TTC549 (cell line): ENCODE data around the gene ANKRD55.

ENCODE experiments used
- FAIRE-seq: peaks from 2 replicates; lab custom pipeline; 2012; peaks lifted over from hg19 to GRCh38; lab: Jason Lieb, UNC

Gene ANKRD55

DNA sequence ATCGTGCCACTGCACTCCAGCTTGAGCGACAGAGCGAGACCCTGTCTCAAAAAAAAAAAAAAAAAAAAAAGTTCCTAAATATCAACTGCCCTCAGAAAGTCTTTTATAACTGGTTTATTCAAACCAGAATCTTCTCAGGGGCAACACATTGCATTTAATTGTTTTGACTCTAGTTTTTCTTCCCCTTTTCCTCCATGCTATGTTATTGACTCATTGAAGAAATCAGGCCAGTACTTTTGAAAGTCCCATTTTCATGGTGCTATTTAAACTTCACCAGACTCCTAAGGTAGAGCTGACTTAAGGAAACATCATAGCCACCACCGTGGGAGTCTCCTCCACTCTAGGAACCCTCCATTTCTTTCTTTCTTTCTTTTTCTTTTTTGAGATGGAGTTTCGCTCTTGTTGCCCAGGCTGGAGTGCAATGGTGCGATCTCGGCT, 155.3 kb downstream of the ANKRD55 start:
- FAIRE-seq, result no peak

DNA sequence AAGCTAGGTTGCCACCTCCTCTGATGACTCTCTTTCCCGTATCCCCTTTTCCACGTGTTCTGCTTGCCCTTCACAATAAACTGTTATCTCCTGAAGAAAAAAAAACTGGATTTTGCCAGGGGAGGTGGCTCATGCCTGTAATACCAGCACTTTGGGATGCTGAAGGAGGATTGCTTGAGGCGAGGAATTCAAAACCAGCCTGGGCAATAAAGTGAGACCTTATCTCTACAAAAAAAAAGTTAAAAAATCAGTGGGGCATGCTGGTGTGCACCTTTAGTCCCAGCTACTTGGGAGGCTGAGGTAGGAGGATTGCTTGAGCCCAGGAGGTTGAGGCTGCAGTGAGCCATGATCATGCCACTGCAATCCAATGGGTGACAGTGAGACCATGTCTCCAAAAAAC, 156.6 kb downstream of the ANKRD55 start:
- no peak for FAIRE-seq

DNA sequence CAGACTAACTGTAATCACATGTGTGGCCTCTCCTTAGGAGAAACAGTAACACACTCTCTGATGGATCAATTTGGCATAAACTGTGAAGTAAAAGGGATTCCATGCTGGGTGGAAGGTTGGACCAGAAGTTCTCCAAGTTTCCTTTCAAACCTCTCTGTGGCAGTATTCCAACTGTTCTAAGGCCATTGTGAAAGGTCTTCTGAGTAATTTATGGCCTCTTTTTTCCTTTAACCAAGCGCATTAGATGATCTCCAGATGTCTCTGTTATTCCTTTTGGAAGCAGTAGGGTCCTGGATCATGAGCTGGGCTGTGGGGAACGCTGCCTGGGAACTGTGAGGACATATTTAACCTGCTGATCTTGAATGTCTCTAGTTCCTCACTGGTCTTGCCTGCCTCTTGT, 157.8 kb downstream of the ANKRD55 start:
- FAIRE-seq, result no peak

DNA sequence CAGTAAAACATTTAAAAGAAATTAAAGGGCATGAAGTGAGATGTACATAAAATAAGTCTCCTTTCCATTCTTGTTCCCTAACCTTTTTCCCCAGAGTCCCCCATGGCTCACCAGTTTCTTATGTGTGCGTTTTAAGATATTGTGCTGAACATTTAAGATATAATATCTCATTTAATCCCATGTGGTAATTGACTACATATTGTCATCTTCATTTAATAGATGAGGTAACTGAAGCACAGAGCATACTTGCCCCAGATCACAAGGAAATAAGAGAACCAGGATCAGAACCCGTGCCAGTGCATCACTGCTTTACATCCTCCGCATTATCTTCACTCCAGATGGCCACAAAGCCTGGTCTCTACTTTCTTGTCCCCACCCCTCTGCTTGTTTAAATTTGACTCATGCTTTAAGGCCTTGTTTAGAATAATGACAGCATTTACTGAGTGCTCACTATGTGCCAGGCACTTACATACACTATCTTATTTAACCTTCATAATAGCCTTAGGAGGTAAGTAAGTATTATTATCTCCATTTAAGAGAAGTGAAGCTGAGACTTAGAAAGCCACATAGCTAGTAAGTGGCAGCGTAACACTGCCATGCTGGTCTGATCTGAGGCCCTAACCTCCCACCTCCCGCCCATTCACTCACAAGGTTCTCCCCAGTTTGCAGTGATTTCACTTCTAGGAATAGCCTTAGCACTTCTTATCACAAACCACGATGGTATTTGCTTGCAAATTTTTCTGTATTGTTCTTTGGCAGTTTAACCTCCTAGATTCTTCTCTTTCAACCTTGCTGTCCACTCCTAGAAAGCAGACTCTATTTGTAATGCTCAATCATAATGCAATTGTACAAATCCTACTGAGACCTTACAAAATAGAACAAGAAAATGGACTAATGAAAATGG, 160.0 kb downstream of the ANKRD55 start:
- FAIRE-seq, result no peak

DNA sequence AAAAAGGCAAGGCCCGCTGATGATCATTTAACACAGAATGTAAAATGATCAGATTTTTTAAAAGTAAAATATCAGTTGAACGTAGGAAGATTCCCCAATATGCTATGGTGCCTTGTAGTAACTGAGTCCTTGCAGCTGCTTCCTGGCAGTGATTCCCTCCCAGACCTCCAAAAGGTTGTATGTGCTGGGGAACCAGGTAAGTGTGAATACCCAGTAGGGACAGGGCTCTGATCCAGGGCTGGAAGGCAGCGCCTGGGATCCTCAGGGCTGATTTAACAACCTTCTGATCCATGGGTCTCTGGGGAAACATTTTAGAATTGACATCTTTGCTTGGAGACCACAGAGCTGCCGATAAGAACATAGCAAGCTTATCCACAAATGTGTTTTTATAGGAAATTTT, 161.7 kb downstream of the ANKRD55 start:
- FAIRE-seq, result no peak

DNA sequence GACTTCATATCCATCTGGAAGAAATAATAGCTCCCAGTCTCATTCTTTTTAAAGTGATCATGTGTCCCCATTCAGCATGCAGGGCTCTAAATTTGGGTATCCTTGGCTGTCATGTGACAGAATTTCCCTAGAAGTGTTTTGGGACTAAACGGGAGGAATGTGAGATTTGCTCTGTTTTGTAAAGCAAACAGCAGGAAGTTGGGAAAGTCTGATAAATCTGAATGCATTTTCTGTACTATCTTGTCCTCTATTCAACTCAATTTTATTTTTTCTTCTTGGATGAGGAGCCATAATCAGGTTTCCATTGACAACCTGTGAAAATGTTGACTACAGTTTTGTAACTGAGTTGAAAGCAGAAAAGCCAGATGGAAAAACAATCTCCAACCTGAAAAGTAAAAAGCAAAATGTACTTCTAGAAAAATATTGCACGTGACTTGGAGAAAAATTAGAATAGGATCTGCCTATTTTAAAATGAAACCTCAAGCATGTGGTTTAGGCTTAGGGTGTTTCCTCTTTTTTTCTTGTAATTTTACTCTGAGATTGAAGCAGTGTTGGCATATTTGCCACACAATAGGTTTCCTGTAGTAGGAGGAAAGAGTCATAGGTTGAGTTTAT, 162.2 kb downstream of the ANKRD55 start:
- no peak for FAIRE-seq

DNA sequence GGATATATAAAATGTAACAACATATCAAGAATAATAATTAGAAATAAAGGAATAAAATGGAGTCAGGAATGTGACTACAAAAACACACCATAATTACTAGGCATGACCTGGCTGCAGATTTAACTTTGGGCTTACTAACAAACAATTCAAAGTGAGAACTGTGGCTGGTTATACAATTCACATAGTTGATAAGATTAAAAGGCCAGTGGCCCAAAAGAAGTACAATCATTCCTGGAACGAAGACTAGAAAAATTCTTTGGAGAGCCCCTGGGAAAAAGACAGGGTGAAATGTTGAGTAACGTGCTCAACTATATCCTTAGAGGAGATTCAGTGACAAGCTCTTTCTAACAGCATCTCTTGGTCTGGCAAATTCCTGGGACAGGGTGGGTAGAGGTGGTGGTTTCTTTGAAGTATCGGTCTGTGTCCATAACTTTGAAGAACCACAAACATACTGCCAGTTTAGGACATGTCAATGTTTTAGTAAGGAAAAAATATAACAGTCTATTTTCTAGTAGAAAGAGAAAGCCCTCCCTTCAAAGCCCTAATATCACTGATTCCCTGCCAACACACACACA, 163.4 kb downstream of the ANKRD55 start:
- FAIRE-seq, result no peak

DNA sequence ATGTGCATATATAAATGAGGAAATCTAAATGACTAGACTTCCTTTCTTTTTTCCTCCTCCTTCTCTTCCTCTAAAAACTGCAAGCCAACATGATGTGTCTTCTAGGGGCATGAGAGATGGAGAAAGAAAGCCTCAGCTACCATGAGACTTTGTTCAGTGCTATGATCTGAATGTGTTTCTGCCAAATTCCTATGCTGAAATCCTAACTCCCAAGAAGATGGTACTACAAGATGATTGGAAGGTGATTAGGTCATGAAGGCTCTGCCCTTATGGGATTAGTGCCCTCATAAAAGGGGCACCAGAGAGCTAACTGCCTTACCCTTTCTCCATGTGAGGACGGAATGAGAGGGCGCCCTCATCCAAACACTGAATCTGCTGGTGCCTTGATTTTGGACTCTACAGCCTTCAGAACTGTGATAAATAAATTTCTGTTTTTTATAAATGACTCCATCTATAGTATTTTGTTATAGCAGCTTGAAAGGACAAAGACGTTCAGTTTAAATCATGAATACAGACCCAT, 166.1 kb downstream of the ANKRD55 start:
- FAIRE-seq, result no peak

DNA sequence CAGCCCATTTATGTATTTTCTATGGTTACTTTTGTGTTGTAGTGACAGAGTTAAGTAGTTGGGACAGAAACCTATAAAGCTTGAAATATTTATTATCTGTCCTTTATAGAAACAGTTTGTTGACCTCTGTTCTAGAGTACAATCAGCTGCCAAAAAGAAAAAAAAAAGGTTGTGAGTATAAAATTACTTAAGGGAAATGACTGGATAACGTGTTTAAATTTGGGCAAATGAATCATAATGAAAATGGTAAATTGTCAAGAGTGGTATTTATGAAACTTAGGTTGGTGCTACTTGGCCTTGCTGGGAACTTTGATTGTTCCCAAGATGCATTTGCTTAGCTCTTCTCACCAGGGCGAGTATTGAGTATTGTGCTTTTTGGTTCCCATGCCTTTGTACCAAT, 168.1 kb downstream of the ANKRD55 start:
- FAIRE-seq, result no peak

DNA sequence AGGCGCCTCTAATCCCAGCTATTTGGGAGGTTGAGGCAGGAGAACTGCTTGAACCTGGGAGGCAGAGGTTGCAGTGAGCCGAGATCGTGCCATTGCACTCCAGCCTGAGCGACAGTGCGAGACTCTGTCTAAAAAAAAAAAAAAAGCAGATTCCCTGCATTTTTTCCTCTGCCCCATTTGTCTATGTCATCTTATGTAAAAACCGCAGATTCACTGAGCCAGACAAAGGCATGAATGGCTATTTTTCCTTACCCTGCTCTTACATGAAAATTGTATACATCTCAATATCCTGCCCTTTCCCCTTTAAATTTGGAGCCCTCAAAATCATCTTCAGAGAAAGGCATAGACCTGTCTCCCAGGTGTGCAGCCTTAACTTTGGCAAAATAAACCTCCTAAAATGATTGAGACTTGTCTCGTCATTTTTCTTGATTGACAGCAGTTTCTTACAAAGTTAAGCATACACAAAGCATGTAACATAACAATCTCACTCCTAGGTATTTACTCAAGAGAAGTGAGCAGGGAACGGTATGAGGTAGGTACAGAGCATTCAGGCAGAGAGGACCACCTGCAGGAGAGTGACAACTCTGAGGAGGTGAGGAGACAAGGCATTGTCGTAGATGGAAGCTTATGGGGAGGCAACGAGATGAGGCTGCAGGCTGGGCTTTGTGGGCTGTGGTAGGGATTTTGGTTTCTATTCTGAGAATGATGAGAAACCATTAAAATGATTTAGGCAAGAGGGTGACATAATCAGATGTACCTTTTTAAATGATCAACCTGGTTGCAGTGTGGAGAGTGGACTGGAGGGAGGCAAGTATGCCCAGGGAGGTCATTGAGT, 172.6 kb downstream of the ANKRD55 start:
- FAIRE-seq, result no peak

DNA sequence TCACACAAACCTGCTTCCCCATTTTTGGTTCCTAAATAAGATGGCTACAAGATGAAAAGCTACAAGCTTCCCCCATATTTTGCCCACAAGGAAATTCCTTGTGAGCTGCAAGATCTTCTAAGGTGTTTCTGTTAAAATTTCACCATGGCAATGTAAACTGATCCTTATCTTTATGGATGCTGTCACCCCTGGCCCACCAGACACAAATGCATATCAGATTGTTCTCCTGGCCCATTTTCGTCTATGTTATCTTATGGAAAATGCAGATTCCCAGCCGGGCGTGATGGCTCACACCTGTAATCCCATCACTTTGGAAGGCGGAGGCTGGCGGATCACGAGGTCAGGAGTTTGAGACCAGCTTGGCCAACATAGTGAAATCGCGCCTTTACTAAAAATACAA, 173.3 kb downstream of the ANKRD55 start:
- FAIRE-seq, result no peak

DNA sequence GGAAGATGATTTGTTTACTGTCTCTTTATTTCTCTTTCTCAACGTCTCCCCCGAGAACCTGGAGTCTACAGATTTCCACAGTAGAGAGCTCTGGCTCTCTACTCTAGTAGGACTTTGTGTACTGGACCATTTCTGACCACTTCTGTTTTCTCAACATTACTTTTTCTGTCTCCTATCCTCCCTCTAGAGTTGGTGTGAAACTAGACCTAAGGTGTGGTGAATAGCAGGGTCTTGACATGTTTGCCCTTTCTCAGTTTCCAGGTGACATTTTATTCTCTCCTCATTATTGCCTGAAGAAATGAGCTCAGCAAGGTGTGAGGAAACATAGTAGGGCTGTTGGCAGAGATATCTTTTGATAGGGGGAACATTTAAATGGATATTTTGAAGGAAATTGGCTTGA, 176.3 kb downstream of the ANKRD55 start:
- FAIRE-seq, result no peak

DNA sequence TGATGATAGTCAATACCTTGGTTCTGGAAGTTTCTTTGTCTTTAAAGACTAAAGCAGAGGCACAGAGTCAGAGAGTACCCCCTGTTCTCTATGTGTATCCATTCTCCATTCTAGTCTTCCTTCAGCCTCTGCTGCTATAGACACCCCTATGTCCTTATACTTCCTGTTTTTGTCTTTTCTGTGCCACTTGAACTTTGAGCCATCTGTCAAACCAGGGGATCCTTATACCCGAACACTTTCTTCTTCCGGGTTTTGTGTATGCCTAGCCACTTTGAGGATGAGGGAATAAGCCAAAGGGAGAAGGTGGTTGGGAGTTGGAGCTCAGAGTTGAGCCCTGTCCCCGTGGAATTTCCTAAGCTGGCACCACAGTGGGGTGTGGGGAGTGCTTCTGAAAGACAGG, 177.3 kb downstream of the ANKRD55 start:
- no peak for FAIRE-seq

DNA sequence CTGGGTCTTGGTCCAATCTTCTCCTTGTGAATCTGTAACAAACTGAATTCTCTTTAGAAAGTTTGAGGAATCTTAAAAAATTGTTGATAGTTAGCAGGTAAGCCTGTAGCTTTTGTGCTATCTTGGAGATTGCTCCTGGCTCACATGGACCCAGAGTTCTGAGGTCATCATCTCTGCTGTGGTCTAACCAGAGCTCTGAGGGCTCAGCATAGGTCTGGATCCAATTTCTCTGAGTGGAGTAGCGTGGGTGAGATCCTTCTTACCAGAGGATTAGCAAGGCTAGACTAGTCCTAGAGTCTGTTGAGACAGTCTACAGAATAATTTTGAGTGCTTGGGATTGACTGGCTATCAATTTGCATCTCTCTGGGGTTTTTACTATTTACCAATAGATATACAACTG, 177.8 kb downstream of the ANKRD55 start:
- FAIRE-seq, result no peak

DNA sequence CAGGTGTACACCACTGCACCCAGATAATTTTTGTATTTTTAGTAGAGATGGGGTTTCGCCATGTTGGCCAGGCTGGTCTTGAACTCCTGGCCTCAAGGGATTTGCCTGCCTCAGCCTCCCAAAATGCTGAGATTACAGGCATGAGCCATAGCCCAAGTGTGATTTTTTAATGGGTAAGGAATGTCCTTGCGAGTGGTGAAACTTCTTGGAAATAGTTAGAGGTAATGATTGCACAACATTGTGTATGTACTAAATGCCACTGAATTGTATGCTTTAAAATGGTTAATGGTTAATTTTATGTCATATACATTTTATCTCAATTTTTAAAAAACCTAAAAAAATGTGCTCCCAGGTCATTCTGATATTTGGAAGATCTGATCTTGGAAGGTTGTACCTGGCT, 178.5 kb downstream of the ANKRD55 start:
- no peak for FAIRE-seq

DNA sequence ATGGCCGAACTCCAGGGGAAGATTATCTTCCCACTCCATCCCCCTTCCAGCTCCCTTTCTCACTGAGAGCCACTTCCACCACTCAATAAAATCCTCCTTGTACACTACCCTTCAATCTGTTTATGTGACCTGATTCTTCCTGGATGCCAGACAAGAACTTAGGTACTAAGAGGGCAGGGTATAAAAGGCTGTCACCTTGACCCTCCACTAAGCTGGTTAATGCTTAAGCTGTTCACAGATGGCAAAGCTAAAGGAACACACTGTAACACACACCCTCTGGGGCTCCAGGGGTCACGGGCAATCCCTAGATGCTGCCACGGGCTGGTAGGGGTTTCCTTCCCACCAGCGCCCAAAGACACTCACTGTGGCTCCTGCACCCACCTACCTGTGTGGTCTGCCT, 179.8 kb downstream of the ANKRD55 start:
- FAIRE-seq, result no peak

DNA sequence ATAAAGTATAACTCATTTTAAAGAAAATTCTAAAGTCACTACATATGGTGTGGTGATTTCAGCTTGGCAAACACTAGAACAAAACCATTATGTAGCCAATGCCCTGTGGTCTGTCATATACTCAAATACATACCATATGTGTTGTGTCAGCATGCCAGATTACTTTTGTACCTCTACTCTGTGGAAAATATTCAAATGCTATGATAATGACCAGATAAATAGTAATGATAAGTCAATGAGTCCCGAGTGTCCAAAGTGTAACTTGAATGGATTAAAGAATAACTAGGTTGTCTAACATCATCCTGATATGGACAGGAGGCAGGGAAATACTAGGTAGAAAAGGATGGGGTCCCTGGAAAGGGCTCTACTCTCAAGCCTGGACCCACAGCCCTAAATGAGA, 180.4 kb downstream of the ANKRD55 start:
- no peak for FAIRE-seq

DNA sequence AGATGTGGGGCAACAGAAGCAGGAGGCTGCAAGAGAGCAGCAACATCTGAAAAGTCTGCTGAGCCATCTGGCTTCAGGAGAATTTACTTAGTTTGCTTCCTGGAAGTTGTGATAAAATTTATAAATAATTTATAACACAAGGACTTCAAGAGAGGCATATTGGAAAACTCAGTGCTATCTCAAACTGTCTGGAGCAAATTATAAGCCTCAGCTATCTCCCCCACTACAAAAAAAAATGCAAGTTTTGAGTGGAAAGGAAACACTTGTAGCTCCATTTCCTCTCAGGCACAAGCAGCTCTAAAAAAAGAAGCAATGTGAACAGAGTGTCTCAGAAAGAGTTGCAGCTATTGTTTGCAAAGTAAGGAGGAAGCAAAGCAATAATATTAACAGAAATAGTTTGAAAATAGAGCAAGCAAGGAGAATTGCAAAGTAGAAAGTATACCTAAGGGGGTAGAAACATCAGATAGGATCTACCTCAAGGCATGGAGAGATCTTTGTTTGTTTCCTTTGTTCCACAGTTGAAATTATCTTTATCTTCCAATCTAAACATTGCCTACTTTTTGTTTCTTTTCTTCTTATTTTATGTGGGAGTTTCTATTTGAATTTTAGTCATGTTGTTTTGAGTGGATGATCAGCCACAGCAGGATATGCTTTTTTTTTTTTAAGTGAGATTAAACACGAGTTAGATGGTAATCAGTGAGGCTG, 182.4 kb downstream of the ANKRD55 start:
- no peak for FAIRE-seq
